Measurements from ENCODE around the gene GHR.
A peak's percentile ranks its signal among the peaks of the same experiment; 100 is the strongest.
"Not testable (repeated sequence)": the region's sequence is repeated elsewhere in the genome, so short reads cannot be mapped to it uniquely, and the experiment has no call there.

Gene GHR

DNA sequence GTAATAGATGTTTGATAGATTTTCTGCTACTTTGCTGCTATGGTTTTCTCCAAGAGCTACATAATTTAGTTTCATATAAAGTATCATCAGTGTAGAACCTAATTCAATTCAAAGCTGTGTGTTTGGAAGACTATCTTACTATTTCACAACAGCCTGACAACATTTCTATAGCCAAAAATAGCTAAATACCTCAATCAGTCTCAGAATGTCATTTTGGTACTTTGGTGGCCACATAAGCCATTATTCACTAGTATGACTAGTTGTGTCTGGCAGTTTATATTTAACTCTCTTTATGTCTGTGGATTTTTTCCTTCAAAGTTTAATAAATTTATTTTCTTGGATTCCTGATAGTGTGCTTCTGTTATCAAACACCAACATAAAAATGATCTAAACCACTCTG is 298.2 kb downstream of the GHR start:
- TF ChIP-seq, protein P1, sequence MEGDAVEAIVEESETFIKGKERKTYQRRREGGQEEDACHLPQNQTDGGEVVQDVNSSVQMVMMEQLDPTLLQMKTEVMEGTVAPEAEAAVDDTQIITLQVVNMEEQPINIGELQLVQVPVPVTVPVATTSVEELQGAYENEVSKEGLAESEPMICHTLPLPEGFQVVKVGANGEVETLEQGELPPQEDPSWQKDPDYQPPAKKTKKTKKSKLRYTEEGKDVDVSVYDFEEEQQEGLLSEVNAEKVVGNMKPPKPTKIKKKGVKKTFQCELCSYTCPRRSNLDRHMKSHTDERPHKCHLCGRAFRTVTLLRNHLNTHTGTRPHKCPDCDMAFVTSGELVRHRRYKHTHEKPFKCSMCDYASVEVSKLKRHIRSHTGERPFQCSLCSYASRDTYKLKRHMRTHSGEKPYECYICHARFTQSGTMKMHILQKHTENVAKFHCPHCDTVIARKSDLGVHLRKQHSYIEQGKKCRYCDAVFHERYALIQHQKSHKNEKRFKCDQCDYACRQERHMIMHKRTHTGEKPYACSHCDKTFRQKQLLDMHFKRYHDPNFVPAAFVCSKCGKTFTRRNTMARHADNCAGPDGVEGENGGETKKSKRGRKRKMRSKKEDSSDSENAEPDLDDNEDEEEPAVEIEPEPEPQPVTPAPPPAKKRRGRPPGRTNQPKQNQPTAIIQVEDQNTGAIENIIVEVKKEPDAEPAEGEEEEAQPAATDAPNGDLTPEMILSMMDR (conservative IDR thresholded peaks at IDR 0.05) = no peak

DNA sequence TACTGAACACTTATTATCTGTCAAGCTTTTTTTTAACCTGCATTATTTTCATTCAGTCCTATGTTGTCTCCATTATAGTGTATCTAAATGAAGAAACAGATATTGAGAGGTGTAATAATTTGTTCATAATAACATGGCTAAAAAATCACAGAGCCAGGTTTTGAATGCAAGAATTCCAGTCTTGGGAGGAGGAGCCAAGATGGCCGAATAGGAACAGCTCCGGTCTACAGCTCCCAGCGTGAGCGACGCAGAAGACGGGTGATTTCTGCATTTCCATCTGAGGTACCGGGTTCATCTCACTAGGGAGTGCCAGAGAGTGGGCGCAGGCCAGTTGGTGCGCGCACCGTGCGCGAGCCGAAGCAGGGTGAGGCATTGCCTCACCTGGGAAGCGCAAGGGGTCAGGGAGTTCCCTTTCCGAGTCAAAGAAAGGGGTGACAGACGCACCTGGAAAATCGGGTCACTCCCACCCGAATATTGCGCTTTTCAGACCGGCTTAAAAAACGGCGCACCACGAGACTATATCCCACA is 311.4 kb downstream of the GHR start:
- H3K27ac ChIP-seq = not testable (repeated sequence)

More for the DNA sequence above, 298.2 kb downstream of the GHR start:
- H3K27ac ChIP-seq = no peak overlapping the region

DNA sequence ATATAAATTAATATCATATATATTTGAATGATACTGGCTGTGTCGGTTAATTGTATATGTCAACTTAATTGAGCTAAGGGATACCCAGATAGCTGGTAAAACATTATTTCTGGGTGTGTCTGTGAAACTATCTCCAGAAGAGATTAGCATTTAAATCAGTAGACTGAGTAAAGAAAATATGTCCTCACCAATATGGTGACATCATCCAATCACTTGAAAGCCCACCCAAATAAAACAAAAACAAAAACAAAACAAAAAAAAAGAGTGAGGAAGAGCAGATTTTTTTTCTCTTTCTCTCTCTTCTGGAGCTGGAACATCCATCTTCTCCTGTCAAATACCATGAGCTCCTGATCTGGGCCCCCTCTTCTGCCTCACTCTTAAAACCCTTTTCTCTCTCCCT is 317.7 kb downstream of the GHR start:
- TF ChIP-seq, protein P1 (conservative IDR thresholded peaks at IDR 0.05) = no peak
- H3K27ac ChIP-seq = no peak overlapping the region

DNA sequence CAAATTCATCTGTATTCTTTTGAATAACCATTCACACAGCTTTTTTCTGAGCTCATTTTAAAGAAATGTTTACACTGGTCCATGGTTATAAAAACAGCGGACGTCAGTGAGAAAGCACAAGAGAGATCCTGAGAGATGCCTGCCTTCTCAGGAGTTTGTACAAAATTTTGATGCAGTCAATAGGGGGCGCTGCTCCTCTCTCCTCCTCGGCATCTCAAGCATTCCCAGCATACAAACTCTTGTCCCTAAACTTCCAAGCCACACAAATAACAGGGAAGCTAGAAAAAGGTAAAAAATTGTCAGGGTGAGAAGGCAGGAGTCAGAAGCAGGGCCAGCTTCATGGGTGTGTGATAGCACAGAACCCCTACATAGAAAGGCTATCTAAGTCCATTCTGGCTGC is 322.2 kb downstream of the GHR start:
- TF ChIP-seq, protein P1 (conservative IDR thresholded peaks at IDR 0.05) = 0 out of 2 replicates have a peak, but pooled peaks have one; percentile 30
- H3K27ac ChIP-seq = no peak overlapping the region

GRCh38 chr5:42745856-42746255 is 322.6 kb downstream of the GHR start:
- TF ChIP-seq, protein P1 (conservative IDR thresholded peaks at IDR 0.05) = no peak
- no peak overlapping the region for H3K27ac ChIP-seq

DNA sequence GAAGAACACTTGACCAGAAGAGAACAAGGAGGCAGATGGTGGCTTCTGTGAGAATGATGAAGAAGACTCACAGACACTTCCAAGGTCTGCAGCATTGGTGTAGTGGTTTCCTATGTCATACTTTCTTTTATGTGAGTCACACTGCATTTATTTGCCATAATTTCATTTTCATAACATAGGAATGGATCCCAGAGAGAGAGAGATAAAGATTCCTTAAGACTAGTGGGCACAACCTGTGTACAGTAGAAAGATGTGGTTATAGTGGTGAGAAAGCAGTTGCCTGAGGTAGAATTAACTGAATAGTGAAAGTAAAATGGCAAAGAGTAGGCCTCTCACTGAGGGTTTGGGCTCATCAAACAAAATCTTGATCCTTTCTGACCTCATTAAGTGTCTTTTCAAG is 325.8 kb downstream of the GHR start:
- H3K27ac ChIP-seq = no peak overlapping the region
- TF ChIP-seq, protein P1 (conservative IDR thresholded peaks at IDR 0.05) = no peak

GRCh38 chr5:42750507-42750906 is 327.3 kb downstream of the GHR start:
- TF ChIP-seq, protein P1 (conservative IDR thresholded peaks at IDR 0.05) = no peak
- H3K27ac ChIP-seq = peak overlapping the region; percentile 34

DNA sequence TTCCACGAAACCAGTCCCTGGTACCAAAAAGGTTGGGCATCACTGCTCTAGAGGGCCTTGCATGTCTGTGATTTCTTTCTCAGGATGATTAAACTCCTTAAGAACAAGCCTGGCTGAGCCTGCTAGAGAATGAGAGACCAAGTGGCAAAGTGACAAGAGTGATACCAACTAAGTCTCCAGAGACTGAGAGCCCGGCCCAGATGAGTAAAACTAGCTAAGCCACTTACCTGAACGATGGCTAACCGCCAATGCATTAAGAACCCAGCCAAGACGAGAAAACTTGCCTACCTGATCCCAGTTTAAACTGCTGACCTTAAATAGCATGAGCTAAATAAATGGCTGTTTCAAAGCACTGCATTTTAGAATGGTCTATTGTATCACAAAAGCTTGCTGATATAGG is 327.8 kb downstream of the GHR start:
- TF ChIP-seq, protein P1 (conservative IDR thresholded peaks at IDR 0.05) = no peak
- peak overlapping the region; percentile 34 for H3K27ac ChIP-seq
